Stimulated activated CD8-positive, alpha-beta memory T cell treated with anti-CD3 and anti-CD28 coated beads, Interleukin-4, amount 100 ng/mL, for 24 hours (primary cell): ENCODE measurements around the gene ADGB.
"Not testable (repeated sequence)": the region's sequence is repeated elsewhere in the genome, so short reads cannot be mapped to it uniquely, and the experiment has no call there.

Experiments
- DNase-seq: peaks from one replicate; pipeline ENCODE4 v3.0.0-alpha.2; 2020; ENCODE audit warnings: low read depth

Gene ADGB

DNA sequence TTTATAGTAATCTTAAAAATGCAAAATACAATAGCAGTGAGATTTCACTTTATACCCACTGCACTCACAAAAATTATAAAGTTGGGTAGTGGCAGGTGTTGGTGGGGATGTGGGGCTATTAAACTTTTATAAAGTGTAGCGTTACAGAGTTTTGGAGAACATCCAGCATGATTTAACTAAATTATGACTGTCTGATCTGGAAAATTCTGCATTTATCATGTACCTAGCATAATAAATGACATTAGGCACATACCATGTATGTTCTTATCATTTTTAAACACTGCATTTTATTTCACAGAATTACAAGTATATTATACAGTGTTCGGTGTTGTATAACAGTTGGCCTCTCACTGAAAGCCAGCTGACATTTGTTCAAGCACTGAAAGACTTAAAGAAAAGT lies 169.9 kb downstream of the ADGB start:
- DNase-seq = no peak

GRCh38 chr6:146770275-146770964 lies 171.6 kb downstream of the ADGB start:
- DNase-seq = no peak

GRCh38 chr6:146770965-146771735 lies 172.4 kb downstream of the ADGB start:
- no peak for DNase-seq

- DNase-seq = no peak
Measured at GRCh38 chr6:146775220-146775619, 176.4 kb downstream of the ADGB start.

- DNase-seq = no peak
Measured at GRCh38 chr6:146781836-146782235, 183.1 kb downstream of the ADGB start.

DNA sequence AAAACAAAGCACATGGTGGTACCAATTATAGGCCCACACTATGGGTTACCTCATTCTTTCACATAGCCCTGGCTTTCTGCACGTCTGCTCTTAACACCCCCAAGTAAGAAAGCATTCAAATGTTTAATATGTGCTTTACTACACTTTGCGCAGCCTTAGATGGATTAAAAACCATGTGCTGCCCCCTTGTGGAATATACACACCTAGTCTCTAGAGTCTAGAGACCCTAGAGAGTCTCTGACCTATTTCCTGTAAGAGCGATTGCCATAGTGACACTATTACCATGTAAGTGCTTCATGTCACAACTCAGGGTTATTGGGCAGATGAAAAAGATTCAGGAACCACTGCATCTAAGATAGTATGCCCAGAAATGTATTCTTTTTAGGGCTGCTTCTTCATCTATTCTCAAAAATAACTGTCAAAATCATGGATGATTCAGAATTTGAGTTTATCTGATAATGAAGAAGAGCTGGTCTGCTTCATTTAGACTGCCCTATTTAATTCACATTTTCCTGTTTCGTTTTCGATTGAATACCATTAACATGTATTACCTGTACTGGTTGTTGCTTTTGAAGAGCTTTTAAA lies 186.3 kb downstream of the ADGB start:
- no peak for DNase-seq

DNA sequence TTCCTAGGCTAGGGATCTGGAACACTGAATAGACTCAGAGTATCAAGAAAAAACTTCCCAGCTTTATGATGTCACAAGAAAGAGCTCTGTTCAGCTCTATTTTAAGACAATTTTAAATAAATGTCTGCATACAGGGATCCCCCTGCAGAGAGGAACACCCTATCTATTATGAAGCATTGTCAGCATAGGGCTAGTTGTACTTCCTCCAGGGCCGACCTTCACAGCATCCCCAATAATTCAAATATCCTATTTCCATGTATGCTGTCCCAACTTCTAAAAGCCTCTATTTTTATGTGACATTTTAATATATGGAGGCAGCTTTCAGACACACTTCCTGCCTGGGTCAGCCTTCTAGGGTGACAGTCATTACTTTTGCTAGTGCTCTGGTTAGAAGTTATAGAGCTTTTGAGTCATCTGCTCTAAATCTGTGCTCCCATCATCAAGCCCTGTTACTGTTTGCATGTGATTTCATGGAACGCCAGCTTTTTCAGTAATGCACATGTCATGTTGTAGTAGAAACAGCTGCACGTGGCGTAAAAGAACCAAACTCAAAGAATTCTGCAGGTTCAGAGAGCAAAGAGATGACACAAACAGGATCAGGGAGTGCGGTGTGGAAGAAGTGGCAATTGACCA lies 189.2 kb downstream of the ADGB start:
- no peak for DNase-seq

GRCh38 chr6:146790561-146791091 lies 191.9 kb downstream of the ADGB start:
- DNase-seq = no peak

DNA sequence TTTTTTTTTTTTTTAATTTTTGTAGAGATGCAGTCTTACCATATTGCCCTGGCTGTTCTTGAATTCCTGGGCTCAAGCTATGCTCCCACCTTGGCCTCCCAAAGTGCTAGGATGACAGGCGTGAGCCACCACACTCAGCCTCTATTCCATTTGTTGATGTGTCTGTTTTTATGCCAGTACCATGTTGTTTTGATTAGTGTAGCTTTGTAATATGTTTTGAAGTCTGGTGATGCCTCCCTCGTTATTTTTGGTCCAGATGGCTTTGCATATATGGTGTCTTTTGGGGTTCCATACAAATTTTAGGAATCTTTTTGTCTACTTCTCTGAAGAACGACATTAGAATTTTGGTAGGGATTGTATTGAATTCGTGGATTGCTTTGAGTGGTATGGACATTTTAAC lies 193.2 kb downstream of the ADGB start:
- no peak for DNase-seq

DNA sequence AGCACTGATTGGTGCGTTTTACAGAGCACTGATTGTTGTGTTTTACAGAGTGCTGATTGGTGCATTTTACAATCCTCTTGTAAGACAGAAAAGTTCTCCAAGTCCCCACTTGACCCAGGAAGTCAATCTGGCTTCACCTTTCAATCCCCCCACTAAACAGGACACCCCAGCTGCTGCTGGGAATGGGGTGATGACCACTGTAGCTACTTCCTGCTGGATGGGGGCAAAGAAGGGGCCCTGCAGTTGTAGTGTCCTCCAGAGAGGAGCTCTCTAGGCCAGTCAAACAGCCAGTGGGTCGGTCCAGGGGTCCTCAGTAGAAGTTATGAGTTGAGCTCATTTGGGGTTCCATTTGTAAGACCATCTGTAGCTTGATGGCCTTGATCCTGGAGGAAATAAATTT lies 194.4 kb downstream of the ADGB start:
- DNase-seq = not testable (repeated sequence)

DNA sequence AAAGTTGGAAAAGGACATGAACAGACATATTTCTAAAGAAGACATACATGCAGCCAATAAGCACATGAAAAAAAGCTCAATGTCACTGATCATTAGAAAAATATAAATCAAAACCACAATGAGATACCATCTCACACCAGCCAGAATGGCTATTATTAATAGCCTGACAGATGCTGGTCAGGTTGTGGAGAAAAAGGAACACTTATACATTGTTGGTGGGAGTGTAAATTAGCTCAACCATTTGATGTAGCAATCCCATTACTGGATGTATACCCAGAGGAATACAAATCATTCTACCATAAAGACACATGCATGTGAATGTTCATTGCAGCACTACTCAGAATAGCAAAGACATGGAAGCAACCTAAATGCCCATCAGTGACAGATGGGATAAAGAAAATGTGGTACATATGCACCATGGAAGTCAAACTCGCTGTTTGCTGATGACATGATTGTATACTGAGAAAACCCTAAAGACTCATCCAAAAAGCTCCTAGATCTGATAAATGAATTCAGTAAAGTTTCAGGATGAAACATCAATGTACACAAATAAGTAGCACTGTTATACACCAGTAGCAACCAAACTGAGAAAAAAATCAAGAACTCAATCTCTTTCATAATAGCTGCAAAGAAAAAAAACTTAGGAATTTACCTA lies 196.8 kb downstream of the ADGB start:
- no peak for DNase-seq

- not testable (repeated sequence) for DNase-seq
Measured at GRCh38 chr6:146803167-146803566, 204.4 kb downstream of the ADGB start.

GRCh38 chr6:146803601-146804000 lies 204.8 kb downstream of the ADGB start:
- no peak for DNase-seq

DNA sequence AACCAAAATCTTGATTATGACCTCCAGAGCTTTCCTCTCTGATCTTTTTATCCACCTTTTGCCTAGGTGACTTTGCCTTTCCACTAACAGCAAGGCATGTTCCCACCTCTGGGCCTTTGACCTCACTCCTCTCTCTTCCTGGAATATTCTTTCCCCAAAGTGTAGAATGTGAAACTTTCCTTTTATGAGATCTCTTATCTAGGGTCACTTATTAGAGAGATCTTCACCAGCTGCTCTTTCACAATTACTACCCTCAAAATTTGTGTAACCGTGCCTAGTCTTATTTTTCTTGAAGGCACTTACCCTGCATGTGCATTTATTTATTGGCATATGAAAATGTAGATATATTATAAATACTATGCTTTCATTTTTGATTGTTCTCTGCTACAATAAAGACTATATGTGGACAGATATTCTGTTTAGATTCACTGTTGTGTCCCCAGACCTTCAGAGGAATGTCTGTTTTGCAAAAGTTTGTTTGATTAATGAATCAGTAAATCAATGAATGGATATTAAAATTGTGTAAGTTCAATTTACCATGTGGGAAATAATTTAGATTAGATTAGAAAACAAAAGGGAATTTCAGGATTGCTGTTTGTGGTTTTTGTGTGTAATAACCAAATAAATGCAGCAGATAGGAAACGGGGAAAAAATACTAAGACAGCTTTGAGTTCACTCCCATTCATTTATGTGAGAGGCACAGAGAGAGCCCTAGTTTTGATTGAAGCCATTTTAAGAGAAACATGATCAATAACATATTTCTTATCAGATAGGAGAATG lies 207.0 kb downstream of the ADGB start:
- DNase-seq = no peak

GRCh38 chr6:146809014-146809413 lies 210.2 kb downstream of the ADGB start:
- not testable (repeated sequence) for DNase-seq

- not testable (repeated sequence) for DNase-seq
Measured at GRCh38 chr6:146812811-146813321, 214.1 kb downstream of the ADGB start.

DNA sequence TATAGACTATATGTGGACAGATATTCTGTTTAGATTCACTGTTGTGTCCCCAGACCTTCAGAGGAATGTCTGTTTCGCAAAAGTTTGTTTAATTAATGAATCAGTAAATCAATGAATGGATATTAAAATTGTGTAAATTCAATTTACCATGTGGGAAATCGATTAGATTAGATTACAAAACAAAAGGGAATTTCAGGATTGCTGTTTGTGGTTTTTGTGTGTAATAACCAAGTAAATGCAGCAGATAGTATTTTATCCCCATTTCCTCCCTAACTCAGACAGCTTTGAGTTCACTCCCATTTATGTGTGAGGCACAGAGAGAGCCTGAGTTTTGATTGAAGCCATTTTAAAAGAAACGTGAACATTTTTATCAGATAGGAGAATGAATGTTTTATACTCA lies 214.8 kb downstream of the ADGB start:
- no peak for DNase-seq

- no peak for DNase-seq
Measured at GRCh38 chr6:146814148-146814750, 215.5 kb downstream of the ADGB start.

DNA sequence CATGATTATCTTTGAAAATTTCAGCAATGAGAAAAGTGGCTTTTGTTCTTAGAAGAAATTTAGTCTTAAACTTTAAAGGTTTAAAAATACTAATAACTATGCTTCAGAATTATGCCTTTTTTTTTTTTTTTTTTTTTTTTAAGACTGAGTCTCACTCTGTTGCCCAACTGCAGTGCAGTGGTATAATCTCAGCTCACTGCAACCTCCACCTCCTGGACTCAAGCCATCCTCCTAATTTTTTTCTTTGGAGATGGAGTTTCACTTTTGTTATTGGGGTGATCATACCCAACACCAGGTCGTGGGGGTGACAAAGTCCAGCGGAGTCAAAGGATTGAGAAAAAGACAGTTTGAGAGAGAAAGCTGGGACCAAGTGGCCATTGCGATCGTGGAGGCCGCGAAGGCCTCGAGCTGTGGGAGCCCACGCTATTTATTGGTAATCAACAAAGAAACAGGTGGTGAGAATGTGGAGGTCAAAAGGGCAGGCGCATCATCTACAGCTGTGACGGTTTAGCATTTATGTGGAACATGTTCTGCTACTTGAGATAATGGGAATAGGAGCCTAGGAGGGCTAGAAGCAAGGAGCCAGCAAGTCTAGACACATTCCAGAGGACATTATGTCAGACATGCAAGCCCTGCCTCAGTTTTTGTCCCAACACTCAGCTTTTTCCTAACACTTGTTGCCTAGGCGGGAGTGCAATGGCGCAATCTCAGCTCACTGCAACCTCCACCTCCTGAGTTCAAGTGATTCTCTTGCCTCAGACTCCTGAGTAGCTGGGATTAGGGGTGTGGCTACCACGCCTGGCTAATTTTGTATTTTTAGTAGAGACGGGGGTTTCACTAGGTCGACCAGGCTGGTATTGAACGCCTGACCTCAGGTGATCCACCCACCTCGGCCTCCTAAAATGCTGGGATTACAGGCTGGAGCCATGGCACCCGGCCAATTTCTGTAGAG lies 217.0 kb downstream of the ADGB start:
- not testable (repeated sequence) for DNase-seq
